ENCODE measurements around the gene ZC3H12A. TPM values are rescaled to one million over a fixed set of nuclear protein-coding genes. Genes with fewer than 3 reads are reported as not detected.

ZC3H12A gene
- total RNA-seq, 4 donors from 2014 or later: 7.3 to 14.4 (median 10.6) TPM

- TF ChIP-seq POLR2AphosphoS5 (IDR thresholded peaks at IDR 0.05): no peak
- TF ChIP-seq POLR2A (IDR thresholded peaks at IDR 0.05): no peak
- no peak for TF ChIP-seq CTCF (IDR thresholded peaks at IDR 0.05)
- no peak for TF ChIP-seq EP300 (IDR thresholded peaks at IDR 0.05)
- peaks cover 60% of the 10 kb centered on the region for H3K27me3 ChIP-seq
Observed at GRCh38 chr1:37442139-37442538, 32.2 kb upstream of the ZC3H12A start.

GRCh38 chr1:37442644-37443043 is 31.7 kb upstream of the ZC3H12A start:
- Histone ChIP-seq H3K36me3 (no peaks in the 10 kb centered on the region), H3K9me3 (no peaks in the 10 kb centered on the region), H3K4me3 (no peak overlapping the region), H3K4me1 (no peaks in the 10 kb centered on the region), H3K27me3 (peaks cover 60% of the 10 kb centered on the region), H3K27ac (no peak overlapping the region)
- whole genome bisulfite sequencing, 2 donors (ENCODE audit: low coverage in 1 of 2): 64 to 71% methylated on average over 2 of the region's 2 CpGs
- no peak for ATAC-seq
- no peak for TF ChIP-seq POLR2A (IDR thresholded peaks at IDR 0.05)
- TF ChIP-seq POLR2AphosphoS5 (IDR thresholded peaks at IDR 0.05): no peak
- no peak for TF ChIP-seq CTCF (IDR thresholded peaks at IDR 0.05)
- no peak for TF ChIP-seq EP300 (IDR thresholded peaks at IDR 0.05)

More at GRCh38 chr1:37442139-37442538, 32.2 kb upstream of the ZC3H12A start:
- Histone ChIP-seq H3K36me3 (no peaks in the 10 kb centered on the region), H3K27ac (no peak overlapping the region), H3K4me3 (no peak overlapping the region), H3K9me3 (no peaks in the 10 kb centered on the region), H3K4me1 (no peaks in the 10 kb centered on the region)
- 61 to 66% methylated on average over 2 to 4 of the region's 4 CpGs for WGBS, 2 donors (ENCODE audit: low coverage in 1 of 2)
- ATAC-seq: no peak

- TF ChIP-seq EP300 (IDR thresholded peaks at IDR 0.05) (no peak), CTCF (IDR thresholded peaks at IDR 0.05) (no peak), POLR2A (IDR thresholded peaks at IDR 0.05) (no peak), POLR2AphosphoS5 (IDR thresholded peaks at IDR 0.05) (no peak)
Observed at GRCh38 chr1:37446874-37447273, 27.5 kb upstream of the ZC3H12A start.

DNA sequence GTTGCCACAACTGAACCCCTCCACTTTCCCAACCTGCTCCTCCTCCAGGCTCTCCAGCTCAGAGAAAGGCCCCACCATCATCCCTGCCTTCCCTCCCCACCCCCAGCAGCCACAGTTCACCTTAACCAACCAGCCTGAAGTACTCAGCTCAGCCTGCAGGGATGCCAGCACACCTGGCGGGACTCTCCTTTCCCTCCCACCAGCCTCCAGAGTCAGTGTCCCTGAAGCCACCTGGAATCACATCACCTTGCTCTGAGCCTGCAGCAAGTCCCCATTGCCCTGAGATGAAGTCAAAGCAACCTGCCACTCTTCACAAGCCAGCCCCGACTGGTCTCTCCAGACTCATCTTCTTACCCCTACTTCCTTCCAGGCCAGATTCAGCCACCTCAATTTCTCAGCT is 26.2 kb upstream of the ZC3H12A start:
- TF ChIP-seq POLR2AphosphoS5 (IDR thresholded peaks at IDR 0.05) (no peak), CTCF (IDR thresholded peaks at IDR 0.05) (no peak), POLR2A (IDR thresholded peaks at IDR 0.05) (no peak), EP300 (IDR thresholded peaks at IDR 0.05) (no peak)
- ATAC-seq: no peak
- Histone ChIP-seq H3K27me3 (peaks cover 58% of the 10 kb centered on the region), H3K4me3 (no peak overlapping the region), H3K27ac (no peak overlapping the region), H3K4me1 (no peaks in the 10 kb centered on the region), H3K36me3 (no peaks in the 10 kb centered on the region), H3K9me3 (no peaks in the 10 kb centered on the region)
- WGBS, 2 donors (ENCODE audit: low coverage in 1 of 2): 40 to 57% methylated on average over 1 of the region's 2 CpGs

More at GRCh38 chr1:37446874-37447273, 27.5 kb upstream of the ZC3H12A start:
- 63 to 79% methylated on average over 2 to 4 of the region's 6 CpGs for WGBS, 2 donors (ENCODE audit: low coverage in 1 of 2)
- no peak overlapping the region for H3K27ac ChIP-seq
- no peak for ATAC-seq
- no peaks in the 10 kb centered on the region for H3K36me3 ChIP-seq
- peaks cover 55% of the 10 kb centered on the region for H3K27me3 ChIP-seq
- H3K4me3 ChIP-seq: no peak overlapping the region
- no peaks in the 10 kb centered on the region for H3K4me1 ChIP-seq
- no peaks in the 10 kb centered on the region for H3K9me3 ChIP-seq

DNA sequence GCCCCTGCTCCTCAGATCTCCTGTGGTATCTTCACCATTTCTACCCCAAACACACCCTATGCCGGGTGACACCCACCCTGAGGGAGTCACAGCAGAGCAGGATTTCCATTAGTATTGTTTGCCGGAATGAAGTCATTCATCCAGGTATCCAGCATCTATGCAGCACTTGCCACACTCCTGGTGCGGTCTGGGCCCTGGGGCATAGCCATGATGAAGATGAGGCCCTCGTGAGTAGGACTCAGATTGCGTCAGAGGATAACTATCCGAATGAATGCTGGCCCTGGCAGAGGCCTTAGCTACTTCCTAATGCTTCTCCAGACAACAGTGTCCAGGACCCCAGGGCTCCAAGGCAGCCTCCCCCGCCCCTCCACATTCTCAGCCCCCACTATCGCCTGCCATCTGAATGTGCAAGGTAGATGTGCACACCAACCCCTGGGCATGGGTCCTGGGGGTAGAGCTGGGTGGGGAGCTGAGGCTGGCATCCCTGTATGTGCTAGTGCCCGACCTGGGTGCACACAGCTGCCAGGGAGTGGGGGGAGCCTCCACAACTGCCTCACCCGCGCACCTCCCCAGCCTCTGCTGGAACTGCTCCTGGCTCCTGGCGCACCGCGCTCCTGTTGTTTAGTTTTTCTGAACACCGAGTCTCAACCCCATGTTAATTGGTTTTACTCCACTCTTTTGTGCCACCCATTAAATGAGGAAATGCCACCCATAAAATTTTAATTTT is 25.5 kb upstream of the ZC3H12A start:
- Histone ChIP-seq H3K27me3 (peaks cover 58% of the 10 kb centered on the region), H3K4me3 (no peak overlapping the region), H3K36me3 (no peaks in the 10 kb centered on the region), H3K4me1 (no peaks in the 10 kb centered on the region), H3K9me3 (no peaks in the 10 kb centered on the region), H3K27ac (no peak overlapping the region)
- TF ChIP-seq EP300 (IDR thresholded peaks at IDR 0.05) (no peak), POLR2AphosphoS5 (IDR thresholded peaks at IDR 0.05) (no peak)
- ATAC-seq: no peak
- WGBS, 2 donors (ENCODE audit: low coverage in 1 of 2): 33 to 80% methylated on average over 1 to 4 of the region's 15 CpGs

Measured in gastroesophageal sphincter (tissue), 4 donors.